Left ventricle myocardium inferior (tissue), 1 donor: ENCODE data around the gene PSMG4. TPM values are rescaled to one million over a fixed set of nuclear protein-coding genes. Genes with fewer than 3 reads are reported as not detected.

Experiments used
- DNase-seq: peaks from one replicate; pipeline ENCODE4 v3.0.0-alpha.2; 2020
- H3K27ac ChIP-seq: fragments of 200-600 bp; replicated peaks from 2 replicates; pipeline ENCODE4 v1.8.0; 2021
- H3K27me3 ChIP-seq: fragments of 200-600 bp; 2 replicates; pipeline ENCODE4 v1.8.0; 2021; ENCODE audit warnings: low read depth
- H3K36me3 ChIP-seq: fragments of 200-600 bp; 2 replicates; pipeline ENCODE4 v1.8.0; 2021
- H3K4me1 ChIP-seq: fragments of 200-600 bp; 2 replicates; pipeline ENCODE4 v1.8.0; 2021
- H3K4me3 ChIP-seq: fragments of 200-600 bp; 2 replicates; pipeline ENCODE4 v1.8.0; 2021; ENCODE audit warnings: mild to moderate bottlenecking, moderate library complexity
- H3K9me3 ChIP-seq: fragments of 200-600 bp; replicated peaks from 2 replicates; pipeline ENCODE4 v1.8.0; 2021
- CTCF ChIP-seq: fragments of 200-600 bp; IDR thresholded peaks from 2 replicates; pipeline ENCODE4 v1.8.0; 2021; ENCODE audit warnings: antibody characterized with exemption, mild to moderate bottlenecking, borderline replicate concordance
- intact Hi-C: fragments of 100-400 bp; cut with micrococcal nuclease; formaldehyde crosslinking; loops from one replicate; pipeline ENCODE4 v1.11.0; 2022
- total RNA-seq: library from RNA; stranded (reverse); fragmentation: NEBNext Ultra II Directional; extraction: Animal tissue kit (Norgen Biotek cat#: 25700); gene quantifications from one replicate; pipeline ENCODE4 v1.2.1, GENCODE V29; 2021
- donor health status: DM: no; HTN: yes; CAD: no; lungs with severe emphysema.

Gene PSMG4
- total RNA-seq, 1 donor from 2014 or later, result 11.2 TPM

DNA sequence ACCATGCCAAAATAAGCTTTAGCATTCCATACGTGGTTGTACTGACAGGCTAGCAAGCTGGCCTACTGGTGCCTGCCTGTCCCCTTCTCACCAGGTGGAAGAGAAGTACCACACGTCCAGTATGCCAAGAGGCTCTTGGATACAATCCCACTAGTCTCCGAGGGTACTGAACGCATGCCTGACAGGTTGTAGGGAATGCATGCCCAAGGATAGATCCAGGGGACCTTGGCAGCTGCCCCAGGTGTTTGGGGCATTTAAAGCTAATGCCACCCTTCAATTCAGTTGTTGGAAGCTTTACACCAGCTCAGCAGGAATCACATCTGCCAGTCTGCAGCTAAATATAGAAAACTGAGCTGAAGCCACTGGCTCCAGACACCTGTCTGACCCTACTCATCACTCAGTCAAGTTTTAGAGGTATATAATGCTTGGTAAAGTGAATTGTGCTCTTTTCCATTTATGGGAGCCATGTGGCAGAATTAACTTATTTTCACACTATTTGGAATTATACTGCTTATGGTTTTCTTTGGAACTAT lies 36.2 kb upstream of the PSMG4 start:
- intact Hi-C loops, result no loop called here
- no peaks in the 10 kb centered on the region for H3K9me3 ChIP-seq
- H3K27me3 ChIP-seq, result peaks cover 50% of the 10 kb centered on the region
- no peaks in the 10 kb centered on the region for H3K36me3 ChIP-seq
- no peak for DNase-seq
- H3K27ac ChIP-seq, result no peak overlapping the region
- H3K4me1 ChIP-seq, result peaks cover 12% of the 10 kb centered on the region
- H3K4me3 ChIP-seq, result no peak overlapping the region
- no peak for TF ChIP-seq CTCF

GRCh38 chr6:3226042-3226441 lies 32.7 kb upstream of the PSMG4 start:
- Histone ChIP-seq H3K9me3 (no peaks in the 10 kb centered on the region), H3K27me3 (peaks cover 53% of the 10 kb centered on the region), H3K4me1 (peaks cover 47% of the 10 kb centered on the region), H3K36me3 (no peaks in the 10 kb centered on the region), H3K27ac (no peak overlapping the region), H3K4me3 (no peak overlapping the region)
- TF ChIP-seq CTCF, result no peak
- intact Hi-C loops, result no loop called here
- DNase-seq, result no peak

- Histone ChIP-seq H3K27ac (no peak overlapping the region), H3K27me3 (peaks cover 60% of the 10 kb centered on the region), H3K36me3 (no peaks in the 10 kb centered on the region), H3K9me3 (no peaks in the 10 kb centered on the region), H3K4me1 (peaks cover 54% of the 10 kb centered on the region), H3K4me3 (peak overlapping the region; percentile 80)
- intact Hi-C loops, result no loop called here
- no peak for DNase-seq
- TF ChIP-seq CTCF, result no peak
These were observed 32.0 kb upstream of the PSMG4 start for GRCh38 chr6:3226481-3227362.

GRCh38 chr6:3227363-3228045 lies 31.2 kb upstream of the PSMG4 start, which contains the start of gene TUBB2B:
Gene TUBB2B (minus strand): TSS chr6:3227653. CDS start chr6:3227543, 110 bp downstream.
- Histone ChIP-seq H3K4me3 (peak within 1 kb of the TSS; percentile 80), H3K9me3 (no peaks in the 10 kb centered on the region), H3K4me1 (peaks cover 60% of the 10 kb centered on the region), H3K27ac (no peak within 1 kb of the TSS), H3K27me3 (peaks cover 68% of the 10 kb centered on the region), H3K36me3 (no peaks in the 10 kb centered on the region)
- intact Hi-C loops, result no loop called here
- no peak for TF ChIP-seq CTCF
- DNase-seq, result peak; percentile 38

DNA sequence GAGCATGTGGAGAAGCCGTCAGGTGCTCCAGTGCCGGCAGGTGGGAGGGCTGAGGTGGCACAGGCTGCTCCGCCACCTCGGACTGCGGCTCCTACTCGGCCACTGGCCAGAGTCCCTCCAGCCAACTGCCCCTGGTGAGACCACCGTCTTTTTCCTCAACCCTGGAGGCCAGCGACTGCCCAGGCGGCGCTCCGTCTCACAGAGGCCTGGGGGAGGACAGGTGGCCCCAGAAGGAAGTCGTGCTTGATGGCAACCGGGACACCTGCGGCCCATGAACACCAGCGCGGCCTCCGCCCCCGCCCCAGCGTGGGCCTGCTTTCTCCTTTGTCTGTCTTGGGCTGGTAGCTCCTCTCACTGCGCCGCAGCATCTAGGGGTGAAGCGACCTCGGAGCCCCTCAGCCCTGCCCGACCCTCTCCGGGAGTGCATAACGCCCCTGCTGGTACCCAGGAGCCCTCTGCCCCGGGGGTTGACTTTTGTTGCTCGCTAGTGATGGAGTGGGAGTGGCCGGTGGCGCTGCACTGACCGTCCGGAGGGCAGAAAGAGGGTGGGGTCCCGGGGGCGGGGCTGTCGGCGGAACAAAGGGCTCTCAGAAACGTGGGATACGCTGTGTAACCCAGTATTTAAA lies 30.6 kb upstream of the PSMG4 start:
- H3K36me3 ChIP-seq, result no peaks in the 10 kb centered on the region
- TF ChIP-seq CTCF, result no peak
- no peaks in the 10 kb centered on the region for H3K9me3 ChIP-seq
- no peak overlapping the region for H3K27ac ChIP-seq
- peak overlapping the region; percentile 80 for H3K4me3 ChIP-seq
- DNase-seq, result no peak
- H3K27me3 ChIP-seq, result peaks cover 74% of the 10 kb centered on the region
- intact Hi-C loops, result no loop called here
- peaks cover 60% of the 10 kb centered on the region for H3K4me1 ChIP-seq
